Hepatocyte (in vitro differentiated cells): ENCODE results near the gene SKAP2. TPM values are rescaled to one million over a fixed set of nuclear protein-coding genes. Genes with fewer than 3 reads are reported as not detected.

Experiments used
- DNase-seq: peaks from one replicate; pipeline ENCODE4 v3.0.0-alpha.2; 2016; ENCODE audit warnings: low spot score
- H2AFZ ChIP-seq: fragments of 200-600 bp; sonication (generic); 2 replicates; pipeline ENCODE4 v1.6.0; 2016; ENCODE audit warnings: antibody characterized with exemption, mild to moderate bottlenecking
- H3K27ac ChIP-seq: fragments of 200-600 bp; sonication (generic); 2 replicates; pipeline ENCODE4 v1.5.1; 2016; ENCODE audit warnings: mild to moderate bottlenecking
- H3K27me3 ChIP-seq: fragments of 200-600 bp; sonication (generic); 2 replicates; pipeline ENCODE4 v1.6.1; 2016
- H3K36me3 ChIP-seq: fragments of 200-600 bp; sonication (generic); replicated peaks from 2 replicates; pipeline ENCODE4 v1.5.1; 2016; ENCODE audit warnings: low read depth; ENCODE audit not compliant: insufficient read depth
- H3K4me1 ChIP-seq: fragments of 200-600 bp; sonication (generic); 2 replicates; pipeline ENCODE4 v1.5.1; 2016; ENCODE audit warnings: mild to moderate bottlenecking, moderate library complexity; ENCODE audit not compliant: insufficient read depth
- H3K4me2 ChIP-seq: fragments of 200-600 bp; sonication (generic); 2 replicates; pipeline ENCODE4 v1.6.0; 2016
- H3K4me3 ChIP-seq: fragments of 200-600 bp; sonication (generic); 2 replicates; pipeline ENCODE4 v1.5.1; 2016; ENCODE audit warnings: mild to moderate bottlenecking
- H3K79me2 ChIP-seq: fragments of 200-600 bp; sonication (generic); 2 replicates; pipeline ENCODE4 v1.6.0; 2017; ENCODE audit warnings: mild to moderate bottlenecking
- H3K9me2 ChIP-seq: fragments of 200-600 bp; sonication (generic); replicated peaks from 2 replicates; pipeline ENCODE4 v1.6.0; 2017; ENCODE audit warnings: mild to moderate bottlenecking; ENCODE audit not compliant: insufficient read depth
- H3K9me3 ChIP-seq: fragments of 200-600 bp; sonication (generic); 2 replicates; pipeline ENCODE4 v1.5.1; 2016; ENCODE audit warnings: low read depth, mild to moderate bottlenecking
- H4K20me1 ChIP-seq: fragments of 200-600 bp; sonication (generic); 2 replicates; pipeline ENCODE4 v1.6.0; 2016; ENCODE audit warnings: mild to moderate bottlenecking; ENCODE audit not compliant: insufficient read depth, poor library complexity, severe bottlenecking
- EZH2 ChIP-seq: fragments of 200-600 bp; sonication (generic); IDR thresholded peaks from 2 replicates; pipeline ENCODE4 v1.6.1; 2016; ENCODE audit warnings: antibody characterized with exemption, mild to moderate bottlenecking, borderline replicate concordance
- EZH2phosphoT487 ChIP-seq: fragments of 200-600 bp; sonication (generic); IDR thresholded peaks from one replicate; pipeline ENCODE4 v1.6.1; 2018; ENCODE audit warnings: antibody characterized with exemption, mild to moderate bottlenecking, low read depth, moderate library complexity; ENCODE audit not compliant: unreplicated experiment, severe bottlenecking
- WGBS: methylation state at CpG from one replicate; pipeline ENCODE4 v1.1.6; 2016; ENCODE audit warnings: low lambda C conversion rate; ENCODE audit errors: missing lambda C conversion rate; 5-methylcytosine and 5-hydroxymethylcytosine counted together
- polyA plus RNA-seq: library from polyadenylated mRNA; unstranded; fragments of >200 nt; fragmentation: Nextera tagmentation; extraction: Ambion mirVana; gene quantifications from 2 replicates; pipeline ENCODE4 v1.2.1, GENCODE V29; 2016
- total RNA-seq: library from RNA; depleted of rRNA; stranded (reverse); fragments of >200 nt; gene quantifications from 2 replicates; pipeline ENCODE4 v1.2.3, GENCODE V29; 2014
- TF ChIP-seq, protein P1 (sequence below): fragments of 200-600 bp; sonication (generic); IDR thresholded peaks from 2 replicates; pipeline ENCODE4 v1.5.1; 2016; ENCODE audit warnings: antibody characterized with exemption, mild to moderate bottlenecking; ENCODE audit not compliant: poor library complexity

The SKAP2 gene
- total and polyA plus RNA-seq, 2 experiments from 2014 or later = 8.4 to 13.5 TPM

DNA sequence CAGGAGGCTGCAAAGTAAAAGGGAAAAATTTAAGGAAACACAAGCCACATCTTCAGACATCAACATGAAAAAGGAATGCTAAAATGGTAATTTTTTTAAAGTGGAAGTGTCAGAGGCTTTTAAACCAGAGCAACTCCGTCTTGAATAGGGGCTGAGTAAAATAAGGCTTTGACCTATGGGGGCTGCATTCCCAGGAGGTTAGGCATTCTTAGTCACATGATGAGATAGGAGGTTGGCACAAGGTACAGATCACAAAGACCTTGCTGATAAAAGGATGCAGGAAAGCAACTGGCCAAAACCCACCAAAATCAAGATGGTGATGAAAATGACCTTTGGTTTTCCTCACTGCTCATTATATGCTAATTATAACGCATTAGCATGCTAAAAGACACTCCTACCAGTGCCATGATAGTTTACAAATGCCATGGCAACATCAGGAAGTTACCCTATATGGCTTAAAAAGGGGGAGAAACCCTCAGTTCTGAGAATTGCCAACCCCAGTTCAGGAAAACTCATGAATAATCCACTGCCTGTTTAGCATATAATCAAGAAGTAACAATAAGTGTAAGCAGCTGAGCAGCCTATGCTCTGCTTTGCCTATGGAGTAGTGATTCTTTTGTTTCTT is 128.3 kb downstream of the SKAP2 start:
- H3K79me2 ChIP-seq = no peaks in the 10 kb centered on the region
- TF ChIP-seq EZH2phosphoT487 (no peak), EZH2 (no peak)
- TF ChIP-seq, protein P1, sequence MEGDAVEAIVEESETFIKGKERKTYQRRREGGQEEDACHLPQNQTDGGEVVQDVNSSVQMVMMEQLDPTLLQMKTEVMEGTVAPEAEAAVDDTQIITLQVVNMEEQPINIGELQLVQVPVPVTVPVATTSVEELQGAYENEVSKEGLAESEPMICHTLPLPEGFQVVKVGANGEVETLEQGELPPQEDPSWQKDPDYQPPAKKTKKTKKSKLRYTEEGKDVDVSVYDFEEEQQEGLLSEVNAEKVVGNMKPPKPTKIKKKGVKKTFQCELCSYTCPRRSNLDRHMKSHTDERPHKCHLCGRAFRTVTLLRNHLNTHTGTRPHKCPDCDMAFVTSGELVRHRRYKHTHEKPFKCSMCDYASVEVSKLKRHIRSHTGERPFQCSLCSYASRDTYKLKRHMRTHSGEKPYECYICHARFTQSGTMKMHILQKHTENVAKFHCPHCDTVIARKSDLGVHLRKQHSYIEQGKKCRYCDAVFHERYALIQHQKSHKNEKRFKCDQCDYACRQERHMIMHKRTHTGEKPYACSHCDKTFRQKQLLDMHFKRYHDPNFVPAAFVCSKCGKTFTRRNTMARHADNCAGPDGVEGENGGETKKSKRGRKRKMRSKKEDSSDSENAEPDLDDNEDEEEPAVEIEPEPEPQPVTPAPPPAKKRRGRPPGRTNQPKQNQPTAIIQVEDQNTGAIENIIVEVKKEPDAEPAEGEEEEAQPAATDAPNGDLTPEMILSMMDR = no peak
- no peaks in the 10 kb centered on the region for H3K9me2 ChIP-seq
- no peak overlapping the region for H3K4me2 ChIP-seq
- no peak for DNase-seq
- H3K27me3 ChIP-seq = peaks cover under 1% of the 10 kb centered on the region
- H3K9me3 ChIP-seq = no peaks in the 10 kb centered on the region
- H4K20me1 ChIP-seq = no peaks in the 10 kb centered on the region
- 40% methylated on average over 2 of the region's 2 CpGs for WGBS
- no peak overlapping the region for H3K27ac ChIP-seq
- no peaks in the 10 kb centered on the region for H3K4me1 ChIP-seq
- H2AFZ ChIP-seq = no peak overlapping the region
- no peak overlapping the region for H3K4me3 ChIP-seq
- H3K36me3 ChIP-seq = no peaks in the 10 kb centered on the region

DNA sequence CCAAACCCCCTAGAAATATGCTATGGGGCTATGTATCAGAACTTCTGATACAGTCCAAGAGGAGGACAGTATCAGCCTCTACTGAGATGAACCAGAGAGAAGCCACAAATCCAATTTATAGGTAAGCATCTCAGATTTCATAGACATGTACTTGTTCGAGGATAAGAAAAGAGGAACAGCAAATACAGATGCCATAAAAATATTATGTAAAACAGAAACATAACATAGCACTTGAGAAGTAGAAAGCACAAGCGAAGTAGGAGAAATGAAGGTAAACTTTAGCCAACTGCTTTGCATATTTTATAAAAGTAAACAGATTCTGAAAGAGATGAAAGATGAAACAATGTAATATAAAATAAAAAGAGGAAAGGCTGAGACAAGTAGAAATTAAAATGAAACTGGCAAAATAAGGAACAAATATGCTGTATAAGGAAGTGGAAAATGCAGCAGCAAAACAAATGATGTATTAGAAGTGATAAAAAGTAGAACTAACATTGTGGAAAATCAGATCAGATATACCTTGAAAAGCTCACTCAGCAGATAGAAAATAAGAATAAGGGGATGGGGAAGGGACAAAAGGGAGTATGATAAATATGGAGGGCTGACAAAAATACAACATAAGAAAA is 135.1 kb downstream of the SKAP2 start:
- H4K20me1 ChIP-seq = no peaks in the 10 kb centered on the region
- no peak for TF ChIP-seq EZH2phosphoT487
- TF ChIP-seq, protein P1 = no peak
- TF ChIP-seq EZH2 = no peak
- H3K4me3 ChIP-seq = no peak overlapping the region
- no peak overlapping the region for H2AFZ ChIP-seq
- H3K4me2 ChIP-seq = no peak overlapping the region
- H3K36me3 ChIP-seq = no peaks in the 10 kb centered on the region
- H3K9me2 ChIP-seq = no peaks in the 10 kb centered on the region
- no peaks in the 10 kb centered on the region for H3K9me3 ChIP-seq
- H3K4me1 ChIP-seq = no peaks in the 10 kb centered on the region
- DNase-seq = no peak
- WGBS = 75% methylated on average over 2 of the region's 2 CpGs
- H3K27ac ChIP-seq = no peak overlapping the region
- no peaks in the 10 kb centered on the region for H3K79me2 ChIP-seq
- H3K27me3 ChIP-seq = peaks cover 7% of the 10 kb centered on the region

DNA sequence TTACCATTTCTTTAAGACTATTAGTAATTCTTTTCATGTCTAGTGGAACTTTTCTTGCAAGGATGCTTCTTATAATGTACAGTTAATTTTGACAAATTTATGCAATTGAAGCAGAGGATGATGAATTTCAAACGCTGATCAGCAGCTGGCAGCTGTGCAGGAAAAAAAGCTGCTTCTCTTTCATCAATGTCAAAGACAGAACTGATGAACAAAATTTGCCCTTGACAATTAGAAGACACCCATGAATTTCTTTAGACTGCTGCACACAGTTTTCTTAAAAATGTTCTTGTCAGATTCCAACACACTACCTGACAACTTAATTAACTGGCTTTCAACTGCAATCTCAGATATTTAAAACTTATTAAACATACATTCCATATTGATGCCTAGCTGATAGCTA is 138.3 kb downstream of the SKAP2 start:
- Histone ChIP-seq H3K9me3 (no peaks in the 10 kb centered on the region), H3K36me3 (no peaks in the 10 kb centered on the region), H2AFZ (no peak overlapping the region), H3K4me3 (no peak overlapping the region), H3K4me1 (no peaks in the 10 kb centered on the region), H3K9me2 (no peaks in the 10 kb centered on the region), H3K79me2 (no peaks in the 10 kb centered on the region), H3K27ac (no peak overlapping the region), H4K20me1 (no peaks in the 10 kb centered on the region), H3K4me2 (no peak overlapping the region), H3K27me3 (peaks cover 6% of the 10 kb centered on the region)
- DNase-seq = no peak
- 83% methylated on average over 1 of the region's 1 CpG for WGBS
- no peak for TF ChIP-seq EZH2
- TF ChIP-seq, protein P1 = no peak
- TF ChIP-seq EZH2phosphoT487 = no peak
